PC-3 (cell line): ENCODE data around the gene PSMB1. TPM values are rescaled to one million over a fixed set of nuclear protein-coding genes. Genes with fewer than 3 reads are reported as not detected.

Experiments
- ATAC-seq: fragments of 200-7000 bp; cut with Tn5 transposase; 2 replicates; pipeline ENCODE4 v1.9.1; 2020; ENCODE audit warnings: mild to moderate bottlenecking, moderate library complexity
- BruUV-seq: library from RNA; stranded (reverse); fragments of 400-500 nt; replicated peaks from 2 replicates; lab custom pipeline; 2021; lab: Mats Ljungman, UMichigan
- CTCF ChIA-PET: fragments of 300-600 bp; sonication (Branson Sonifier 250); formaldehyde crosslinking; loops from one replicate; lab custom pipeline; 2022; ENCODE audit warnings: antibody characterized with exemption; lab: Charles Lee
- POLR2A ChIA-PET: fragments of 300-600 bp; sonication (Branson Sonifier 250); formaldehyde crosslinking; loops from one replicate; lab custom pipeline; 2022; ENCODE audit warnings: antibody characterized with exemption; ENCODE audit not compliant: unreplicated experiment; lab: Charles Lee
- DNase-seq: peaks from one replicate; pipeline ENCODE4 v3.0.0-alpha.2; 2015
- H2AFZ ChIP-seq: fragments of 300-600 bp; sonication (generic); 2 replicates; pipeline ENCODE4 v1.6.0; 2016; ENCODE audit warnings: antibody characterized with exemption, low read length
- H3F3A ChIP-seq: fragments of 300-600 bp; sonication (generic); one replicate; pipeline ENCODE4 v1.6.0; 2017; ENCODE audit warnings: antibody characterized with exemption, low read length, control low read depth, mild to moderate bottlenecking; ENCODE audit not compliant: unreplicated experiment
- H3K27ac ChIP-seq: fragments of 300-600 bp; sonication (generic); 2 replicates; pipeline ENCODE4 v1.5.1; 2016; ENCODE audit warnings: mild to moderate bottlenecking, low read length
- H3K27me3 ChIP-seq: fragments of 300-600 bp; sonication (generic); 2 replicates; pipeline ENCODE4 v1.6.1; 2016; ENCODE audit warnings: low read length, mixed read lengths
- H3K36me3 ChIP-seq: fragments of 300-600 bp; sonication (generic); 2 replicates; pipeline ENCODE4 v1.6.1; 2016; ENCODE audit warnings: low read depth, mixed run types, low read length, mixed read lengths
- H3K4me1 ChIP-seq: fragments of 300-600 bp; sonication (generic); 2 replicates; pipeline ENCODE4 v1.5.1; 2016; ENCODE audit warnings: low read length; ENCODE audit not compliant: insufficient read depth
- H3K4me2 ChIP-seq: fragments of 300-600 bp; sonication (generic); 2 replicates; pipeline ENCODE4 v1.6.0; 2016; ENCODE audit warnings: low read length
- H3K4me3 ChIP-seq: fragments of 300-600 bp; sonication (generic); 2 replicates; pipeline ENCODE4 v1.5.1; 2016; ENCODE audit warnings: mild to moderate bottlenecking, low read length, mixed read lengths
- H3K79me2 ChIP-seq: fragments of 300-600 bp; sonication (generic); 2 replicates; pipeline ENCODE4 v1.6.1; 2017; ENCODE audit warnings: low read length, mixed read lengths
- H3K9ac ChIP-seq: fragments of 300-600 bp; sonication (generic); 2 replicates; pipeline ENCODE4 v1.6.0; 2016; ENCODE audit warnings: mild to moderate bottlenecking, low read length
- H3K9me2 ChIP-seq: fragments of 300-600 bp; sonication (generic); replicated peaks from 2 replicates; pipeline ENCODE4 v1.6.1; 2016; ENCODE audit warnings: mixed run types, low read length, mixed read lengths
- H3K9me3 ChIP-seq: fragments of 300-600 bp; sonication (generic); 2 replicates; pipeline ENCODE4 v1.6.1; 2016; ENCODE audit warnings: low read length, mixed read lengths
- H4K20me1 ChIP-seq: fragments of 300-600 bp; sonication (generic); 2 replicates; pipeline ENCODE4 v1.6.1; 2016; ENCODE audit warnings: low read length, mixed read lengths
- CTCF ChIP-seq: fragments of 300-600 bp; sonication (generic); conservative IDR thresholded peaks from 2 replicates; pipeline ENCODE4 v1.5.1; 2017; ENCODE audit warnings: antibody characterized with exemption, low read depth, mild to moderate bottlenecking, low read length
- EZH2 ChIP-seq: fragments of 300-600 bp; sonication (generic); IDR thresholded peaks from one replicate; pipeline ENCODE4 v1.6.1; 2017; ENCODE audit warnings: antibody characterized with exemption, mild to moderate bottlenecking, low read length; ENCODE audit not compliant: unreplicated experiment
- EZH2phosphoT487 ChIP-seq: fragments of 300-600 bp; sonication (generic); IDR thresholded peaks from 2 replicates; pipeline ENCODE4 v1.6.1; 2018; ENCODE audit warnings: mild to moderate bottlenecking, antibody characterized with exemption, low read length, borderline replicate concordance
- intact Hi-C: fragments of 100-400 bp; cut with micrococcal nuclease; formaldehyde crosslinking; loops from 2 replicates; pipeline ENCODE4 v1.9.0; 2023
- total RNA-seq: library from RNA; depleted of rRNA; stranded (reverse); fragments of >200 nt; gene quantifications from 2 replicates; pipeline ENCODE4 v1.2.3, GENCODE V29; 2014; rRNA removed

PSMB1 gene
- total RNA-seq, 1 experiment from 2014 or later: 449 TPM

- ChIA-PET POLR2A (no interaction called here), CTCF (no interaction called here)
- H3K27ac ChIP-seq: no peak overlapping the region
- no peaks in the 10 kb centered on the region for H3K36me3 ChIP-seq
- H3K9me3 ChIP-seq: no peaks in the 10 kb centered on the region
- H3K9me2 ChIP-seq: no peaks in the 10 kb centered on the region
- ATAC-seq (no peak), DNase-seq (no peak)
- intact Hi-C loops: no loop called here
- H3F3A ChIP-seq: no peaks in the 10 kb centered on the region
- H2AFZ ChIP-seq: no peak overlapping the region
- H3K27me3 ChIP-seq: peaks cover 20% of the 10 kb centered on the region
- H3K9ac ChIP-seq: no peak overlapping the region
- no TSS peak for BruUV-seq
- TF ChIP-seq EZH2phosphoT487: no peak
- no peak for TF ChIP-seq EZH2
- TF ChIP-seq CTCF: no peak
- no peaks in the 10 kb centered on the region for H4K20me1 ChIP-seq
- H3K79me2 ChIP-seq: no peaks in the 10 kb centered on the region
- H3K4me2 ChIP-seq: no peak overlapping the region
- H3K4me1 ChIP-seq: no peaks in the 10 kb centered on the region
- no peak overlapping the region for H3K4me3 ChIP-seq
These were observed 67.9 kb downstream of the PSMB1 start for GRCh38 chr6:170485159-170485558.

Other genes with a start within 250 kb of the PSMB1 start
- 8.7 and 11.5 TPM in 2 replicates for gene FAM120B, start 246.5 kb downstream of the PSMB1 start, total RNA-seq
- 12.8 and 15.7 TPM in 2 replicates for gene TBP, start 1.1 kb upstream of the PSMB1 start, total RNA-seq
- 77.2 and 95.4 TPM in 2 replicates for gene PDCD2, start 31.3 kb upstream of the PSMB1 start, total RNA-seq